NCI-H524 treated with DMSO at 0.1 percent for 48 hours (cell line): Measurements from ENCODE around the gene ITPR2.
"Not testable (repeated sequence)": the region's sequence is repeated elsewhere in the genome, so short reads cannot be mapped to it uniquely, and the experiment has no call there.

Experiments
- DNase-seq: peaks from one replicate; lab custom pipeline; 2025; lab: John Stamatoyannopoulos, UW

Gene ITPR2

GRCh38 chr12:26729137-26729671 lies 103.8 kb downstream of the ITPR2 start:
- DNase-seq: not testable (repeated sequence)

DNA sequence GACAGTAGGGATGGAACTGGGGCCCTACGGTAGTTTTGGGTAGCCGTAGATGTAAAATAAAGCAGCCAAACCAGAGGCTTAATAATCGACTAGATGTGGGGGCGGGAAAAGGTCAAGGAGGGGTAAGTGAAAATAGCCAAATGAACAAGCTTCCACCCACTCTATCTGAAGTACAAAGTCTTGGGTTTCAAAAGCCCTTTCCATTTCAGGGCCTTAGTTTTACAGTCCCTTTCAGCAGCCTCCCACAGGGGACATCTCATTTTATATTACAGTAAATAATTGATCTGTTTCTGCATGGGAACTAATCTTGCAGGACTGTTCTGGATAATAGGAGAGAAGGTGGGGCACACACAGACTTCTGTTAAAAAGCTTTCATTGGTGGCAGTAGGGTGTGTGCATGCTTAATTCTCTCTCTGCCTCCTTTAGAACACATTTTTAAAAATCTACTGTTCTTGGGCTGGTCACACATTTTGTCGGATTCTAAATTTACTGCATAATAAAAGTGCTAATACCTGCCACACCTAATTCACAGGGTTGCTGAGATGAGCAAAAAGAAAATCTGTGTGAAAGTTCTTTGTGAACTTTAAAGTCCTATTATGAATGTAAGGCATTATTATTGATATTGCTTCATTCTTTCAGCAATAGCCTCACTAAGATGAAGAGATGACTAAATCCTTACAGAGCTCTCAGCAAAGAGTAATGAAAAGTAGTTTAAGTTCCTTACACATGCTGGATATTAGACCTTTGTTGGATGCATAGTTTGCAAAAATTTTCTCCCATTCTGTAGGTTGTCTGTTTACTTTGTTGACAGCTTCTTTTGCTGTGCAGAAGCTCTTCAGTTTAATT lies 104.6 kb downstream of the ITPR2 start:
- no peak for DNase-seq

DNA sequence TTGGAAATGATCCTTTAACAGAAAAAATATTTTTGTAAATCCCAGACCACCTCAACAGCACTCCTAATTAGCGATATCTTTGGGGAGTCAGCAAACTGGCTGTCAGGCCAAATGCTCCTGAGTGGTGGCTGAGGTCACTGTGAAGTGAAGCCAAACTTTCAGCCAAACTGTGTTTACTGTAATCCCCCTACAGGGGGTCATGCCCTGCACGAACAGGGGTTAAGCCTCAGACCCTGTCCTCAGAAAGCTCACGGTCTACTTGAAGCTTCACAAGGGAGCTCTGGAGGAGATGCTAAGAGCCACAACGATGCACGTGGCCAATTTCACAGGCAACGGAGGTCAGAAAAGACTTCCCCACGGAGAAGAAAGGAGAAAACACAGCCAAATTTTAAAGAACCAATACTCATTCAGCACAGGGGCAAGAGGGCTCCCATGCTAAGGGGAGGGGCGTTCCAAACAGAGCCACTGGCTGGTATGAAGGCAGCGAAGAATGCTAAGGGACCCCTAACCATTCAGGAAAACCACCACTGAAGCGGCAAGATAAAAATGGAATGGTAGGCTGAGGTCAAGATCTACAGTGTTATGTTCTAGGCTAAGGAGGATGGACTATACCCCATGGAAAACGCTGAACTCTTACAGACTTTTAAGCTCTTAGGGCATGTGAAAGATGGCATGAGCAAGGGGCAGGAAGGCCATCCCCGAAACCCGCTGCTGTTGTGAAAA lies 105.4 kb downstream of the ITPR2 start:
- no peak for DNase-seq

- DNase-seq: no peak
Observed at GRCh38 chr12:26726956-26727355, 106.0 kb downstream of the ITPR2 start.

DNA sequence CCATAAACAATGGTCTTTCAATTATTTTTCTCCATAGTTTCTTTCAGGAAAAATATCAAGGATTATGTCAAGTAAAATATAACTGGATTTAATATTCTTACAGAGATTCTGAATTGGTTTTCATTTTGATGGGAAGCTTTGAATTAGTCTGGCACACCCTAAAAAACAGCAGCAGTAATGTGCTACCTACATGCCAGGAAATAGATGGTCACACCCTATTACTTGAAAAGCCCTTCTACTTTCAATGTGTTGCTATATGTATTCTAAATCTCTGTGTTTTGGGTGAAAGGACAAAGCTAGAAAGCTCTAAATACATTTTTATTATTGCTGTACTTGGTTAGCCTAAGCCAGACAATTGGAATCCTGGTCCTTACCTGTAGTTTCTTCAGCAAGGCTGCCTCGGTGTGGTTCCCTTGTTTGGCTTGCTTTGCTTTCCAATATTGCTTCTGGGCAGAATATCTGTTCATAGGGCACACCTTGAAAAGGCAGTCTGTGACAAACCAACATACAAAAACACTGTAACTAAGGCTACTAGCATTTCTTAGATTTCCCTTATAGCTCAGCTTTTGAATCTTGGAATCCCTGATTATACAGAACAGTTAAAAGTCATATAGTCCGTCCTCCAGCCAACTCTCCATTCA lies 107.6 kb downstream of the ITPR2 start:
- no peak for DNase-seq

- no peak for DNase-seq
Observed at GRCh38 chr12:26724309-26724702, 108.7 kb downstream of the ITPR2 start.

DNA sequence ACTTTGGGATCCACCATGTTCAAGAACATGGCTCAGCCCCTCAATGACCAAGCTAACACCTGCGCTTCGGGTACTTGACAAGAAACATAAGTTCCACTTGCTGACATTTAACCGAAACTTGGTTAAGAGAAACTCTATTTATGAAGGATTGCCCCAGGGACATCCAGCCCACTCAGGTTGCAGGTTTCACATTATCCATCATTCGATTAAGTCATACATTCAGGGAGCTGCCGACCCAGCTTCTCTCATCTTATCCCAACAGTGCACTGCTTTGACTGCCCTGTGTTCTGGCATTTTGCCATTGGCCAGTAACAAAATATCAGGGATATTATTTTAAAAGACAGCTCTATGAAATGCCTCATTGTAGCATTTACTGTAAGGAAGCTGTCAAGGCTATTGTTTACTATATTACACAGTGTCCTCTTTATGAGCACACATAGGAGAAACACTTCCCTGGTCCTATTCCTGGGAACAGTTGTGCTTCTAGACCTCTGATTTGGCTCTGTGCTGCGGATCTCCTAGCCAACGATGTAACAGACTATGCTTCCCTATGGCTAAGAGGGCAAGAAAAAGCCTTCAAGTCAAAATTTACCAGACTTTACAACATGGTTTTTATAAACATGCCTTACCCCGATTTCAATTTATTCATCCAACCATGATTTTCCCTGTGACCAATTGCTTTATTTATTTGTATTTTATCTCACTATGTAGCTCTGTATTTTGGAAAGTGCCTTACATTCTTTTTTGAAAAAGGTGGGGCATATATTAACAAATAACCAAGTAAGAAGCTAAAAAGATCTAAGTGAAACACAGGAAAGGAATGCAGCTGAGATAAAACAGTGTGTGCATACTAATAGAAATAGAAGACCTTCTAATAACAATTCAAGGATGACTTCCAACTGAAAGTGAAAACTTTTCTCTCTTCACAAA lies 109.3 kb downstream of the ITPR2 start:
- no peak for DNase-seq

DNA sequence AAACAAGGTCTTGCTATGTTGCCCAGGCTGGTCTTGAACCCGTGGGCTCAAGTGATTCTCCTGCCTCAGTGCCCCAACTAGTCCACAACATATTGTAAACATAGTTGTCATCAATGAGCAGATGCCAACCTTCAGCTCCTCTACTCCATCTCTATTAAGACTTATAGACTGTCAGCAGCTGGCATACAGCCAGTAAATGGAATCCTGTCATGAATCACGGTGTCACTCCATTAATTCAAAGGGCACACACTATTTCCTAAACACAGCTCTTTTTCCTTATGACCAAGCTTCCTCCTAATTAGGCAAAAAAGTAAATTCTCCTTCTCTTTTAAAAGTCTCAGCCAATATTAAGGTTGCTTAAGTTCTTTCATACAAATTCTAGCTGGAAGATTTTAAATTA lies 111.2 kb downstream of the ITPR2 start:
- no peak for DNase-seq

DNA sequence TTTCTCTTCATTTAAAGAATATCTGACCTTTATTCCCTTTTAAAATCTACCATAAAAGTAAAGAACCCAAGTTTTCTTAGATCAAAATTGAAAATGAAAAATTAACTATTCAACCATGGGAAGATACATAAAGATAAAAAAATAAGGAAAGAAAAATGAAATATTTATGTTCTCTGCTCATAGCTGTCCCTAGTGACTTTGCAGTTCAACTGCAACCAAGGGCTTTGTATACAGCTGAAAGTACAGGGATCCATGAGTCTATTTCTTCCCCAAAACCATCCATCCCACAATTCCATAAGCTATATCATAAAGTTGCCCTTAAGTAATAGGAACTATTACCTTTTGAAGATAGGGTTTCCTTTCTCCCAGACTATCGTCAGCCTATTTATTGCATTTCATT lies 113.1 kb downstream of the ITPR2 start:
- no peak for DNase-seq

DNA sequence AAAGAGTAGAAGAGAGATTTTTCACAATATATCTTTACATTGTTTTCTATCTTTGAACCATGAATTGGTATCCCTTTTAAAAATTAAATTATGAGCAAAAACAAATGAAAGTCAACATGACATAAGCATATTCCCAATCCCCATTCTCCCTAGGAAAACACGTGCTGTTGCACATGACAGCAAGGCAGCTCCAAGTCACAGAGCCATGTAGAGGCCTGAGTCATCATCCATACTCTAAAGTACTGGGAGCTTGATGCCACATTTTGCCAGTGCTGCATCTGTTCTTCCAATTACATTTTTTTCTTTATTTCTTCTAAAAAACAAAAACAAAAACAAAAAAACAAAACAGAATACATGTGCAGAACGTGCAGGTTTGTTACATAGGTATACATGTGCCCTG lies 115.2 kb downstream of the ITPR2 start:
- no peak for DNase-seq

- DNase-seq: no peak
Observed at GRCh38 chr12:26715232-26715631, 117.8 kb downstream of the ITPR2 start.

- DNase-seq: no peak
Observed at GRCh38 chr12:26713885-26714383, 119.1 kb downstream of the ITPR2 start.

GRCh38 chr12:26712892-26713291 lies 120.1 kb downstream of the ITPR2 start:
- no peak for DNase-seq

DNA sequence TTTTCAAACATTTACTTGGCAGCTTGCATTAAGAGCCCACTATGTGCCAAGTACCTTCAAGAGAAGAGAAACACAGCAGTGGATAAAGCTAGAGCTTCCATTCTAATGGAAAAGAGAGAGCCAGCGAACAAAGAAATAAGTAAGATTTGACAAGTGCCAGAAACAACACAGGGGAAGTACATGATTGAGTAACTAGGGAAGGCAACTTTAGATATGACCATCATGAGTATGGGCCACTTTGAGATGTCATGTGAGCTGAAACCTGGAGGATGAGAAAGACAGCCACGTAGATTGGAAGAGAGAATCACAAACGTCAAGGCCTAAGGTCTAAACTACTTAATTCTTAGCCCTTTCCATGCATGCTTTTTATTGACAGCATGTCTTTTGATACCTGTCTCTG lies 121.4 kb downstream of the ITPR2 start:
- no peak for DNase-seq

DNA sequence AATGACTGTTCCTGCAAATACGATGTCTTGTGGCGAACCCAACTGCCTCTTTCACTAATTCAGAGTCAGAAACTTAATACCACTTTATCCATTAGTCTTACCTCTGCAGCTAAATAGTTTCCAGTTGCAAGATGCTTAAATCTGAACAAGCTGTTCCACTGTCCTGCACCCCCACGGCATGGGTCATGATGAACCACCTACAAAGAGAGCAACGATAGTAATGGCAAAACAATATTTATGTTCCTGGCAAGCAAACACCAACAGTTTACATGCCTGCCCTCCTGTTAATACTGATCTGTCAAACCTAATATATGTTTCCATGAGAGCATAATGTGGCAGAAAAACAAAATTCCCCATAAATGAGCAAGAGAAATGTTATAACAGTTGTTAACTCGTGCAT lies 121.9 kb downstream of the ITPR2 start:
- DNase-seq: no peak

GRCh38 chr12:26705851-26706250 lies 127.1 kb downstream of the ITPR2 start:
- no peak for DNase-seq

- DNase-seq: no peak
Observed at GRCh38 chr12:26704684-26705460, 128.1 kb downstream of the ITPR2 start.

GRCh38 chr12:26704214-26704613 lies 128.8 kb downstream of the ITPR2 start:
- DNase-seq: no peak

DNA sequence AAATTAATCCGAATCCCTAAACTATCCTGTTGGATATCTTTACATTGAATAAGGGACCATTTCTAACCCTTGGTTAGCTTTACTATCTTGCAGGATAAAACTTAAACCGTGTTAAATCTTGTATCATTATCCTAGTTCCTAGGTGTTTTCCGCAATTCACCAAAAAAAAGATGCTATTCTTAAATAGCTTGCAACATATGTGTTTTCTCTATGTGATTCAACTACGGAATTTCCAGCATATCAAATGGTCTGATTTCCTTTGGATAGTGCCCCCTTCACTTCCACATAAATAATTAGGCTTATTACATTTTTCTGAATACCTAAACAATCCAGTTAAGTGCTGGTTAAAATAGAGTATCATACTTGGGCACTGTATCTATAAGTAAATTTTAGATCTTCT lies 130.3 kb downstream of the ITPR2 start:
- DNase-seq: no peak

- no peak for DNase-seq
Observed at GRCh38 chr12:26701604-26702215, 131.3 kb downstream of the ITPR2 start.
